ENCODE data around the gene ZNF280D.
"Not testable (repeated sequence)": the region's sequence is repeated elsewhere in the genome, so short reads cannot be mapped to it uniquely, and the experiment has no call there.

Gene ZNF280D

GRCh38 chr15:56709502-56709901 lies 23.8 kb downstream of the ZNF280D start:
- DNase-seq, result not testable (repeated sequence)

- no peak for DNase-seq
Measured at GRCh38 chr15:56699743-56700142, 33.6 kb downstream of the ZNF280D start.

GRCh38 chr15:56698270-56698669 lies 35.0 kb downstream of the ZNF280D start:
- no peak for DNase-seq

GRCh38 chr15:56693761-56694160 lies 39.5 kb downstream of the ZNF280D start:
- no peak for DNase-seq

GRCh38 chr15:56690733-56691132 lies 42.6 kb downstream of the ZNF280D start:
- DNase-seq, result no peak

GRCh38 chr15:56683908-56684307 lies 49.4 kb downstream of the ZNF280D start:
- no peak for DNase-seq

- no peak for DNase-seq
Measured at GRCh38 chr15:56681113-56681512, 52.2 kb downstream of the ZNF280D start.

GRCh38 chr15:56679225-56679624 lies 54.1 kb downstream of the ZNF280D start:
- no peak for DNase-seq

- DNase-seq, result no peak
Measured at GRCh38 chr15:56678571-56678970, 54.7 kb downstream of the ZNF280D start.

- no peak for DNase-seq
Measured at GRCh38 chr15:56677271-56677670, 56.0 kb downstream of the ZNF280D start.

- no peak for DNase-seq
Measured at GRCh38 chr15:56675930-56676329, 57.4 kb downstream of the ZNF280D start.

- DNase-seq, result no peak
Measured at GRCh38 chr15:56674857-56675256, 58.5 kb downstream of the ZNF280D start.

- no peak for DNase-seq
Measured at GRCh38 chr15:56672721-56673120, 60.6 kb downstream of the ZNF280D start.

GRCh38 chr15:56667517-56667916 lies 65.8 kb downstream of the ZNF280D start:
- no peak for DNase-seq

GRCh38 chr15:56660943-56661342 lies 72.4 kb downstream of the ZNF280D start:
- DNase-seq, result no peak

GRCh38 chr15:56659197-56659596 lies 74.1 kb downstream of the ZNF280D start:
- no peak for DNase-seq

- DNase-seq, result no peak
Measured at GRCh38 chr15:56654624-56655023, 78.7 kb downstream of the ZNF280D start.

GRCh38 chr15:56654216-56654615 lies 79.1 kb downstream of the ZNF280D start:
- DNase-seq, result no peak

GRCh38 chr15:56653787-56654186 lies 79.5 kb downstream of the ZNF280D start:
- no peak for DNase-seq

GRCh38 chr15:56653107-56653506 lies 80.2 kb downstream of the ZNF280D start:
- DNase-seq, result no peak

GRCh38 chr15:56648311-56648710 lies 85.0 kb downstream of the ZNF280D start:
- DNase-seq, result no peak

GRCh38 chr15:56640549-56640948 lies 92.8 kb downstream of the ZNF280D start:
- DNase-seq, result no peak

GRCh38 chr15:56640127-56640526 lies 93.2 kb downstream of the ZNF280D start:
- no peak for DNase-seq

- DNase-seq, result no peak
Measured at GRCh38 chr15:56639631-56640030, 93.7 kb downstream of the ZNF280D start.

- no peak for DNase-seq
Measured at GRCh38 chr15:56631765-56632164, 101.5 kb downstream of the ZNF280D start.
